Ectodermal cell (in vitro differentiated cells): ENCODE measurements around the gene HYAL4.
"Not testable (repeated sequence)": the region's sequence is repeated elsewhere in the genome, so short reads cannot be mapped to it uniquely, and the experiment has no call there.

Source experiments
- H3K27ac ChIP-seq: 2 replicates; pipeline ENCODE4 v1.7.0; 2013; ENCODE audit warnings: mild to moderate bottlenecking, low read depth, low read length; ENCODE audit not compliant: insufficient read depth, poor library complexity, severe bottlenecking
- H3K27me3 ChIP-seq: 2 replicates; pipeline ENCODE4 v1.7.0; 2013; ENCODE audit warnings: mild to moderate bottlenecking, low read length; ENCODE audit not compliant: insufficient read depth, control insufficient read depth, poor library complexity, severe bottlenecking
- H3K36me3 ChIP-seq: one replicate; pipeline ENCODE4 v1.7.0; 2013; ENCODE audit warnings: low read length; ENCODE audit not compliant: control insufficient read depth, insufficient read depth
- H3K4me1 ChIP-seq: one replicate; pipeline ENCODE4 v1.7.0; 2013; ENCODE audit warnings: low read length; ENCODE audit not compliant: control insufficient read depth, insufficient read depth
- H3K4me3 ChIP-seq: 2 replicates; pipeline ENCODE4 v1.7.0; 2013; ENCODE audit warnings: low read depth, low read length, control low read depth; ENCODE audit not compliant: insufficient read depth
- H3K9me3 ChIP-seq: 2 replicates; pipeline ENCODE4 v1.7.0; 2013; ENCODE audit warnings: mild to moderate bottlenecking, low read length, moderate library complexity; ENCODE audit not compliant: control insufficient read depth
- WGBS, 2 experiments: methylation state at CpG; one replicate each; pipeline ENCODE4 v1.1.7; 2013; ENCODE audit warnings: missing lambda C conversion rate in 2 of 2; 5-methylcytosine and 5-hydroxymethylcytosine counted together

Gene HYAL4

DNA sequence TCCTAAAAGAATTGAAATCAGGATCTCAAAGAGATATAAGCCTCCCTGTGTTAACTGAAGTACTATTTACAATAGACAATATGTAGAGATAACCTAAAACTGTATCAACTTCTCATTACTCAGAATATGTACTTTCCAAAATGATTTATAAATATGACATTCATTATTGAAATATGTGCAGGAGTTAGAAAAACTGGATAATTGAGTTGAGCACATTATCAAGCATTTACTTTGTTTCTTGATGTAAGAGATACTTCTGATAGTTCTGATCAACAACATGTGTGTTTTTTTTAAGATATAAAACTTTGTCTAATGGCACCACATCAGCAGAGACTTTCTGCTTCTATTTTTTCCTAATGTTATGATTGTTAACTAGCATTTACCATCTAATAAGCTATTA, 38.2 kb downstream of the HYAL4 start:
- H3K36me3 ChIP-seq = no peaks in the 10 kb centered on the region
- no peak overlapping the region for H3K27ac ChIP-seq
- H3K9me3 ChIP-seq = no peaks in the 10 kb centered on the region
- H3K4me3 ChIP-seq = no peak overlapping the region
- H3K4me1 ChIP-seq = no peaks in the 10 kb centered on the region
- no peaks in the 10 kb centered on the region for H3K27me3 ChIP-seq

DNA sequence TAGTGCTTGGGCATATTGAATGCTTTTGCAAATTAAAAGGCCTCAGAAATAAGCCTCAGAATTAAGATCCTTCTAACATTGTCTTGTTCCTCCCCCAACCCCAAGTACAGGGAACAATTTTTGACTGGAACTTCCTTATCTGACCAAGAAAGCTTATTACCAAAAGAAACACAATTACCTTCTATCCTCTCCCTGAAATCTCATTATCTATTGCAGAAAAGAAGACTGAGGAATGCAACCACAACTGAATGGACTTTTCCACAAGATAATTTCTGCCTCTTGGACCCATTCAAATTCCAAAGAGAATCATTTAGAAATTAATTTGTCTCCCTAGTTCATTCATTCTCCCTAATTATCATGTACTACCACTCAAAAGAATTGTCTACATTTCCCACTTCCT, 43.2 kb downstream of the HYAL4 start:
- H3K9me3 ChIP-seq = no peaks in the 10 kb centered on the region
- no peak overlapping the region for H3K27ac ChIP-seq
- H3K36me3 ChIP-seq = no peaks in the 10 kb centered on the region
- no peaks in the 10 kb centered on the region for H3K4me1 ChIP-seq
- no peaks in the 10 kb centered on the region for H3K27me3 ChIP-seq
- no peak overlapping the region for H3K4me3 ChIP-seq

DNA sequence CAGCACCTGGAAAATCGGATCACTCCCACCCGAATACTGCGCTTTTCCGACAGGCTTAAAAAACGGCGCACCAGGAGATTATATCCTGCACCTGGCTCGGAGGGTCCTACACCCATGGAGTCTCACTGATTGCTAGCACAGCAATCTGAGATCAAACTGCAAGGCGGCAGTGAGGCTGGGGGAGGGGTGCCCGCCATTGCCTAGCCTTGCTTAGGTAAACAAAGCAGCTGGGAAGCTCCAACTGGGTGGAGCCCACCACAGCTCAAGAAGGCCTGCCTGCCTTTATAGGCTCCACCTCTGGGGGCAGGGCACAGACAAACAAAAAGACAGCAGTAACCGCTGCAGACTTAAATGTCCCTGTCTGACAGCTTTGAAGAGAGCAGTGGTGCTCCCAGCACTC, 49.8 kb downstream of the HYAL4 start:
- not testable (repeated sequence) for H3K36me3 ChIP-seq, H3K4me3 ChIP-seq, H3K4me1 ChIP-seq, H3K27me3 ChIP-seq, H3K27ac ChIP-seq, H3K9me3 ChIP-seq
- 89 to 97% methylated on average over 10 of the region's 10 CpGs for WGBS, 2 experiments

- H3K4me3 ChIP-seq = no peak overlapping the region
- peaks cover 2% of the 10 kb centered on the region for H3K9me3 ChIP-seq
- no peaks in the 10 kb centered on the region for H3K27me3 ChIP-seq
- WGBS, 2 experiments = 93% methylated on average over 1 of the region's 1 CpG; no CpG with 5 or more reads in 1 of the 2 experiments
- H3K36me3 ChIP-seq = no peaks in the 10 kb centered on the region
- no peak overlapping the region for H3K27ac ChIP-seq
- H3K4me1 ChIP-seq = no peaks in the 10 kb centered on the region
These were observed 56.1 kb downstream of the HYAL4 start for GRCh38 chr7:123901101-123901500.

DNA sequence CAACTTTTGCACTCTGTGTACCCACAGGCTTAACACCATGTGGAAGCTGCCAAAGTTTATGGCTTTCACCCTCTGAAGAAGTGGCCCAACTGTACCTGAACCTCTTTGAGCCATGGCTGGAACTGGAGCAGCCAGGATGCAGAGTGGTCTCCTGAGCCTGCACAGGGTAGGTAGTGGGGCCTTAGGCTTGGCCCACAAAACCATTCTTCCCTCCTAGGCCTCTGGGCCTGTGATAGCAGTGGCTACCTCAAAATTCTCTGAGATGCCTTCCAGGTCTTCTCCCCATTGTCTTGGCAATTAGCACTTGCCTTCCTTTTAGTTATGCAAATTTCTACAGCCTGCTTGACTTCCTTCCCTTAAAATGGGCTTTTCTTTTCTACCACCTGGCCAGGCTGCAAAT, 60.7 kb downstream of the HYAL4 start:
- Histone ChIP-seq H3K36me3 (no peaks in the 10 kb centered on the region), H3K9me3 (peaks cover 2% of the 10 kb centered on the region), H3K4me3 (no peak overlapping the region), H3K27me3 (no peaks in the 10 kb centered on the region), H3K4me1 (no peaks in the 10 kb centered on the region), H3K27ac (no peak overlapping the region)

DNA sequence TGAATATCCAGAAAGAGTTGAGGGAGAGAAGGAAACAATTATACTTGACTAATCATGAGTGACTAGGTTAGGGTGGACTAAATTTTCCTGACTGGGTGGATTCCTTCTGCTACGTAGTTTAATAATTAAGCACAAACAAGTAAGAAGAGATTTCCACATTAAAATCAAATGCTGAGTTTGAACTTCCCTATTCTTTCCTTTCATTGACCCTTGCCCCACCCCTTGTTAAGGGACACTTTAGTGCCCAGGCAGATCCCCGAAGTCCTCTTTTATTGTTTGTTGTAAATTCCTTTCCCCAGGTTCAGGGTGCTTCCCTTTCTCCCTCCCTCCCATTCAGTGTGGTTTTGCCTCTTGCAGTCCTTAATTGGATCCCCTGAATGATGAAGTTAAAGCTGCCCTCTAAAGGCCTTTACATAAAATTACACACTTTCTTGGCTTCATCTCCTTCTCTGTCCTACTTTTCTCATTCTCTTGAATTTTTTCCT, 71.3 kb downstream of the HYAL4 start:
- H3K4me1 ChIP-seq = no peaks in the 10 kb centered on the region
- H3K27me3 ChIP-seq = no peaks in the 10 kb centered on the region
- no peak overlapping the region for H3K4me3 ChIP-seq
- H3K36me3 ChIP-seq = no peaks in the 10 kb centered on the region
- H3K9me3 ChIP-seq = no peaks in the 10 kb centered on the region
- 53 to 56% methylated on average over 2 of the region's 2 CpGs for WGBS, 2 experiments
- no peak overlapping the region for H3K27ac ChIP-seq

GRCh38 chr7:123917878-123918277, 72.9 kb downstream of the HYAL4 start:
- WGBS, 2 experiments = 92 to 95% methylated on average over 12 of the region's 12 CpGs
- H3K4me1 ChIP-seq = no peaks in the 10 kb centered on the region

GRCh38 chr7:123918309-123918708, 73.3 kb downstream of the HYAL4 start:
- Histone ChIP-seq H3K4me3 (no peak overlapping the region), H3K36me3 (no peaks in the 10 kb centered on the region), H3K4me1 (no peaks in the 10 kb centered on the region), H3K27ac (no peak overlapping the region), H3K27me3 (no peaks in the 10 kb centered on the region), H3K9me3 (no peaks in the 10 kb centered on the region)
- 92 to 96% methylated on average over 8 of the region's 8 CpGs for WGBS, 2 experiments

More at GRCh38 chr7:123917878-123918277, 72.9 kb downstream of the HYAL4 start:
- no peaks in the 10 kb centered on the region for H3K27me3 ChIP-seq
- H3K9me3 ChIP-seq = no peaks in the 10 kb centered on the region
- no peak overlapping the region for H3K4me3 ChIP-seq
- H3K36me3 ChIP-seq = no peaks in the 10 kb centered on the region
- no peak overlapping the region for H3K27ac ChIP-seq

GRCh38 chr7:123923599-123923998, 78.6 kb downstream of the HYAL4 start:
- Histone ChIP-seq H3K4me1 (no peaks in the 10 kb centered on the region), H3K27me3 (no peaks in the 10 kb centered on the region), H3K9me3 (no peaks in the 10 kb centered on the region), H3K36me3 (no peaks in the 10 kb centered on the region), H3K4me3 (no peak overlapping the region), H3K27ac (no peak overlapping the region)
- WGBS, 2 experiments = 94 to 96% methylated on average over 4 of the region's 4 CpGs

GRCh38 chr7:123924941-123925340, 80.0 kb downstream of the HYAL4 start, which contains the start of gene SPAM1:
Gene SPAM1 (plus strand): TSS chr7:123925241. CDS start chr7:123953571, 28,330 bp downstream.
- Histone ChIP-seq H3K27me3 (no peaks in the 10 kb centered on the region), H3K36me3 (no peaks in the 10 kb centered on the region), H3K9me3 (no peaks in the 10 kb centered on the region), H3K4me3 (no peak within 1 kb of the TSS), H3K27ac (no peak within 1 kb of the TSS), H3K4me1 (peaks cover 3% of the 10 kb centered on the region)
